ENCODE data around the gene CACNA1B.
"Not testable (repeated sequence)": the region's sequence is repeated elsewhere in the genome, so short reads cannot be mapped to it uniquely, and the experiment has no call there.

CACNA1B gene

DNA sequence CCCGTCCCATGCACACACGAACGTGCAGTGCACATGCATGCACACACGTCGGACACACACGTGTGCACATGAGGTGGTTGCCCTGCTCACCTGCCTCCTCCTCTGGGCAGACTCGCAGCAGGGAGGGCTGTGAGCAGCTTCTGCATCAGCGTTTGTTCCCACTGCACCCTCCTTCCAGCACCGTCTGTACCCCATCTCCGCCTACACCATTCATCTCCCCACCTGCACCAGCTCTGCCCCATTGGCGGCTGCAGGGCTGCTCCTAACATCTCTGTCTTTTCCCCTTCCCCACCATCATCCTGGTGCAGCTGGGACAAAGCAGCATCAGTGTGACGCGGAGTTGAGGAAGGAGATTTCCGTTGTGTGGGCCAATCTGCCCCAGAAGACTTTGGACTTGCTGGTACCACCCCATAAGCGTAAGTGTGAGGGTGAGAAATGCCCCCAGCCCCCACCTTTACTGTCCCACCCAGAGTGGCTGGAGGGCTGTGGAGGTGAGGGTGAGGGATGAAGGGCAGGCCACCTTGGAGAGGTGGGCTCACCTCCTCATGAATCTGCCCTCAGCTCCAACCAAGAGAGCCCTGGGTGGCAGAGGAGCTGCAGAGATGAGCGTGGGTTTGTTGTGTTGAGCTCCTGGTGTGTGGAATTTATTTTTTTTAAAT lies 234.6 kb downstream of the CACNA1B start:
- no peak for DNase-seq (ENCODE audit: low read depth in 2 of 3, low spot score in 2 of 3)

DNA sequence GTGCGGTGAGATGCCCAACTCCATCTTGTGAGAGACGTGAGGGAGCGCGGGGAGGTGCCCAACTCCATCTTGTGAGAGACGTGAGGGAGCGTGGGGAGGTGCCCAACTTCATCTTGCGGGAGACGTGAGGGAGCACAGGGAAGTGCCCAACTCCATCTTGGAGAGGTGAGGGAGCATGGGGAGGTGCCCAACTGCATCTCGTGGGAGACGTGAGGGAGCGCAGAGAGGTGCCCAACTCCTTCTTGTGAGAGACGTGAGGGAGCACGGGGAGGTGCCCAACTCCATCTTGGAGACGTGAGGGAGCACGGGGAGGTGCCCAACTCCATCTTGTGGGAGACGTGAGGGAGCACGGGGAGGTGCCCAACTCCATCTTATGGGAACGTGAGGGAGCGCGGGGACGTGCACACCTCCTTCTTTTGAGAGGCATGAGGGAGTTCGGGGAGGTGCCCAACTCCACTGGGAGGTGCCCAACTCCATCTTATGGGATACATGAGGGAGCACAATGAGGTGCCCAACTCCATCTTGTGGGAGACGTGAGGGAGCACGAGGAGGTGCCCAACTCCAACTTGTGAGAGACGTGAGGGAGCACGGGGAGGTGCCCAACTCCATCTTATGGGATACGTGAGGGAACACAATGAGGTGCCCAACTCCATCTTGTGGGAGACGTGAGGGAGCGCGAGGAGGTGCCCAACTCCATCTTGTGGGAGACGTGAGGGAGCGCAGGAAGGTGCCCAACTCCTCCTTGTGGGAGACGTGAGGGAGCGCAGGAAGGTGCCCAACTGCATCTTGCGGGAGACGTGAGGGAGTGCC lies 235.4 kb downstream of the CACNA1B start:
- no peak for DNase-seq (ENCODE audit: low read depth in 2 of 3, low spot score in 2 of 3)

DNA sequence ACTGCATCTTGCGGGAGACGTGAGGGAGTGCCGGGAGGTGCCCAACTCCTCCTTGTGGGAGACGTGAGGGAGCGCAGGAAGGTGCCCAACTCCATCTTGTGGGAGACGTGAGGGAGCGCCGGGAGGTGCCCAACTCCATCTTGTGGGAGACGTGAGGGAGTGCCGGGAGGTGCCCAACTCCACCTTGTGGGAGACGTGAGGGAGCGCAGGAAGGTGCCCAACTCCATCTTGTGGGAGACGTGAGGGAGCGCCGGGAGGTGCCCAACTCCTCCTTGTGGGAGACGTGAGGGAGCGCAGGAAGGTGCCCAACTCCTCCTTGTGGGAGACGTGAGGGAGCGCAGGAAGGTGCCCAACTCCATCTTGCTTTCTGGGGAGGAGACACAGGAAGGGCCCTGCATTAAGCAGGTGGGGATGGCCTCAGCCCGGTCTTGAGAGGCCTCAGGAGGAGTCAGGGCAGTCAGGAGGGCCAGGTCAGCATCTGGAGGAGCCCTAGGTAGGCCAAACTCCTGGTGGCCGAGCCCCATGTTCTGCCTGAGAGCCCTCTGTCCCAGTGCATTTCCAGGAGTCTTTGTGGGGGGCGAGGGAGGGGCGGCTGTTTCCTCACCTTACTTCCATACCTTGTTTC lies 236.2 kb downstream of the CACNA1B start:
- DNase-seq (ENCODE audit: low read depth in 2 of 3, low spot score in 2 of 3): not testable (repeated sequence)

DNA sequence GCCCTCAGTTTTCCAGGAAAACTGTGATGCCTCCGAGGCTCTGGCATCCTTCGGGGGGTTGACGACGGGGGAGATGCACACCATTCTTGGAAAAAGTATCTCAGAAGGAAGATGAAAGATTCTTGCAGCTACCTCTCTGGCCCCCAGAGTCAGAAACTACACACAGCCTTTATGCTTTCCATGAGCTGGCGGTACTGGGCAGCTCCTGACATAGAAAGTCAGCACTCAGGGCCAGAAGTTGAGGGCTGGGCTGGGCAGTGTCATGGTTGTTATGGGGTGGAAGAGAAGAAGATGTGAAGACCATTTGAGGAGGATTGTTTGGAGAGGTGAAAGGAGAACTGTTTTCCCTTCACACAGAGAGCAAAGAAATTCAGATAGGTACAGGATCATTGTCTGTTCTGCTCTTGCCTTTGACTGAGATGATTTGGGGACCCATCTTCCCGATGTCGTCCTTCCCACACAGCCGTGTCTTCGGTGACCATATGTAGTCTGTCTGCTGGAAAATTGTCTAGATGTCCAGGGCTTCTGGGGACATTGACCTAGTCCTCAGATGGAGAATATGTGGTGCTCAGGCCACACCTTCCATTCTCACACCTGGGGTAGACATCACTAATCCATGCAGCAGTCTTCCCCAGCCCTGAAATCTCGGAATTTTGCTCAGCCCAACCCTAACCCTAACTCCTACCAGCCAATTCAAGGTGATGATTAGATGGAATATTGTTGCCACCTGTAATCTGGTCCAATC lies 237.1 kb downstream of the CACNA1B start:
- no peak for DNase-seq (ENCODE audit: low read depth in 2 of 3, low spot score in 2 of 3)

DNA sequence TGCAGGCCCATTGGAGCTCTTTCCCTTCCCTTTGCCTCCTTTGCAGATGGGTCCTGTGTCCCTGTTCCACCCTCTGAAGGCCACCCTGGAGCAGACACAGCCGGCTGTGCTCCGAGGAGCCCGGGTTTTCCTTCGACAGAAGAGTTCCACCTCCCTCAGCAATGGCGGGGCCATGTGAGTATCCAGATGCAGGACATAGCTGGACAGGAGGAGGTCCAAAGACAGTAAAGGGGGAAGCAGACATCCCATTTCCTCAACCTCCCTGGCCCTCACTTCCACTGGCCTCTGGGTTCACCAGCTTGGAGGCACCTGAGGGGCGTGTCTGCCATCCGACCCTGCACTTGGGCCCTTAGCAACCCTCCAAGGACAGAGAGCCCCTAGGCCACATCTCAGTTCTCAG lies 237.9 kb downstream of the CACNA1B start:
- DNase-seq (ENCODE audit: low read depth in 2 of 3, low spot score in 2 of 3): no peak

DNA sequence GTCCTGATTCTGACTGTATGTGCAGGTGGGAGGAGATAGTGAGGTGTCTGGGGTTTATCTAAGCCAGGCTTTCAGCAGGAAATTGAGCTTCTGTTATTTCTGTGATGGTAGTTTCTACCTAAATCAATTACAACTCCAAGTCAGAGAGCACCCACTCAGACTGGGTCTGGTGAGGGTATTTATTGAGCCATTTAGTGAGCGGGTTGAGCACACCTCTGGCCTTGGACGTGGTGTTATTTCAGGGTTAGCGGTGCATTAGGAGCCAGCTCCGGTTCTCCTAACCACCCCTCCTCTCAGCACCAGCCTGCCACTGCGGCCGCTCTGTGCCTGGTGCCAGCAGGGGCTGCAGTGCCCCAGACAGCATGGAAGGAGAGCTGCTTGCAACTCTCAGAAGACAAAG lies 238.9 kb downstream of the CACNA1B start:
- no peak for DNase-seq (ENCODE audit: low read depth in 2 of 3, low spot score in 2 of 3)

DNA sequence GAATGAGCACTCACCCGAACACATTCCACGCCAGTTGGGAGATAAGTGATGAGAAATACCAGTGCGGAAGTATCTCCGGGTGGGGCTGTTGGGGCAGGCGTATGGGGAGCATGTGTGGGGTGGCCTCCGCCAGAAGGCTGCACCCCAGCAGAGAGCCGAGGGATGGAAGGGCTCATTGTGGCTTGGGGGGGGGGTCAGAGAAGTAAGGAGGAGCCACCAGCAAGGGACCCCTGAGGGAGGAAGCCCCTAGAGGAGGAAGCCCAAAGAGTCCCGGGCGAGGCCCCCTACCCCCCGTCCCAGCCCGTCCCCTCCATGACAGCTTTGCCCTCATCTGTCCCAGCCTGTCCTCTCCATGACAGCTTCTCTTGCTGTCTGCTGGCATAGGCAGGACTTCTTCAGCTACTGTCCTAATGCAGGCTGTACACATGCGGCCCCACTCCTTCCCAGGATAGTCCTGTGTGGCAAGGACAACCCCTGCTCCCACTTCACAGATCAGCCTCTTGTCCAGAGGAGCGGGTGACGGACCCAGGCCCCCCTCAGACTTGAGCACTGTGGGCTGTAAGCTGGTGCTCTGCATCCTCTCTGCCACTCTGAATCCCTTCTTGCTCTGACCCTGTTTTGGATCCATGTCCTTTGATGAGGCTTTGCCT lies 239.6 kb downstream of the CACNA1B start:
- DNase-seq (ENCODE audit: low read depth in 2 of 3, low spot score in 2 of 3): no peak

DNA sequence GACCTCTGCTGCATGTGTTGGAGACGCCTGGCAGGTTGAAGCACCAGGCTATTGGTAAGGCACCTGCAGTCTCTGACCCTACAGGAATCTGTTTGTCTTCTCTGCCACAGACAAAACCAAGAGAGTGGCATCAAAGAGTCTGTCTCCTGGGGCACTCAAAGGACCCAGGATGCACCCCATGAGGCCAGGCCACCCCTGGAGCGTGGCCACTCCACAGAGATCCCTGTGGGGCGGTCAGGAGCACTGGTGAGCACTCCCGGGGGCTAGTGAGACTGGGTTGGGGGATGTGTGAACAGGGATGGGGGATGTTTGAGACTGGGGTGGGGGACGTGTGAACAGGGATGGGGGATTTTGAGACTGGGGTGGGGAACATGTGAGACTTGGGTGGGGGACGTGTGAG lies 240.3 kb downstream of the CACNA1B start:
- no peak for DNase-seq (ENCODE audit: low read depth in 2 of 3, low spot score in 2 of 3)

DNA sequence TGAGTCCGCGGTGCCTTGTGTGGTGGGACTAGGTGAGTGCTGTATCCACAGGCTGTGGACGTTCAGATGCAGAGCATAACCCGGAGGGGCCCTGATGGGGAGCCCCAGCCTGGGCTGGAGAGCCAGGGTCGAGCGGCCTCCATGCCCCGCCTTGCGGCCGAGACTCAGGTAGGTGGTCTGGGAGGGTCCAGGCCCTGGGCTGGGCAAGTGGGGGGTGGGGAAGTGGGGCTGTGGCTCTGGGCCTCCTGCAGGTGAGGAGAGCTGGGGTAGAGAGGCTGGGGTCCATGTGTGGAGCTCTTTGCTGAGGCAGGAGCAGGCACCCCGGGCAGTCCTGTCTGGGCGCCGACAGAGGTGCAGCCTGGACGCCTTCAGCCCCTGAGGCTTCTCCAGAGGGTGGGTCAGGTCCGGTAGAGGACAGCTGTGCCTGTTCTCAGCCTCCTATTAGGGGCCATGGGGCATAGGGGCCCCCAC lies 241.1 kb downstream of the CACNA1B start:
- DNase-seq (ENCODE audit: low read depth in 2 of 3, low spot score in 2 of 3): no peak

DNA sequence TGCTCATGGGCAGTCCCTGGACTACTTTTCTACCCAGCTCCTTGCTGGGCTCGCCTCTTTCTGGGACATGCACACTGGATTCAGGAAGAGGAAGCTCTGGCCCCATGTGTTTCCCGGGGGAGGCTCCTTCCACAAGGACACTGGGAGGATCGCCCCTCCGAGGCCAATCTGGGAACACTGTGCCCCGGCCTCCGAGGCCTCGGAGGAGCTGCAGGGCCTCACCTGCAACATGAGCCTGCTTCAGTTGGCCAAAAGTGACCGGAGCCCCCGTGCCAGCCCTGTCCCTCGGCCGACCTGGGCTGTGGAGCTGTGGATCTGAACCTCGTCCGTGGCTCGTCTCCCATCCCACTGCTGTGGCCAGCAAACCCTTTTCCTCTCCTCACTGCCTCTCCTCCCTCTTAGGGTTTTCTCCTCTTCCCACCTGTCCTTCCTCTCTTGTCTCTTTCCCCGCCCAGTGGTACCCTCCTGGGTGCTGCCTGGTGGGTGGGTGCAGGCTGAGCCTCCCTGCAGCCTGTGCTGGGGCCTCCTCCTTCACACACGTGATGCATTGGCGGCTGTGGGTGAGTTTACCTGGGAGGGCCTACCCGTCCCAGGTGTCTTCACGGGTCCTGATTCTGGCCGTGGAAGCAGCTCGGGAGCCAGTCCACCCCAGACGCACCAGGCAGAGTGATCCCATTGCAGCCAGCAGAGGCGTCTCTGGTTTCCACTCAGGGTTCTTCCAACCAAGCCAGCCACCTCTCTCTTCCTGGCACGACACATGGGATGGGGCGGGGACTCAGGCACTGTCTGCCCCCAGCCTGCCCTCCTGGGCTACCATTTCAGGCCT lies 241.8 kb downstream of the CACNA1B start:
- DNase-seq (ENCODE audit: low read depth in 2 of 3, low spot score in 2 of 3): no peak

DNA sequence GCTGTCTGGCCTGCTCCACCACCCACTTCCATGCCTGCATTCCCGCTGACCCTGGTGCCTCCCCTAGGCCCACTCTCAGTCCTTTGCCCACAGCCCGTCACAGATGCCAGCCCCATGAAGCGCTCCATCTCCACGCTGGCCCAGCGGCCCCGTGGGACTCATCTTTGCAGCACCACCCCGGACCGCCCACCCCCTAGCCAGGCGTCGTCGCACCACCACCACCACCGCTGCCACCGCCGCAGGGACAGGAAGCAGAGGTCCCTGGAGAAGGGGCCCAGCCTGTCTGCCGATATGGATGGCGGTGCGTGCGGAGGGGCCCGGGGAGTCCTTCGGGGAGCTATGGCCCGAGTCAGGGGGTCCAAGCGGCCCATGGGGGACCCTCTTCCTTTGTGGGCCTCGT lies 242.5 kb downstream of the CACNA1B start:
- no peak for DNase-seq (ENCODE audit: low read depth in 2 of 3, low spot score in 2 of 3)

DNA sequence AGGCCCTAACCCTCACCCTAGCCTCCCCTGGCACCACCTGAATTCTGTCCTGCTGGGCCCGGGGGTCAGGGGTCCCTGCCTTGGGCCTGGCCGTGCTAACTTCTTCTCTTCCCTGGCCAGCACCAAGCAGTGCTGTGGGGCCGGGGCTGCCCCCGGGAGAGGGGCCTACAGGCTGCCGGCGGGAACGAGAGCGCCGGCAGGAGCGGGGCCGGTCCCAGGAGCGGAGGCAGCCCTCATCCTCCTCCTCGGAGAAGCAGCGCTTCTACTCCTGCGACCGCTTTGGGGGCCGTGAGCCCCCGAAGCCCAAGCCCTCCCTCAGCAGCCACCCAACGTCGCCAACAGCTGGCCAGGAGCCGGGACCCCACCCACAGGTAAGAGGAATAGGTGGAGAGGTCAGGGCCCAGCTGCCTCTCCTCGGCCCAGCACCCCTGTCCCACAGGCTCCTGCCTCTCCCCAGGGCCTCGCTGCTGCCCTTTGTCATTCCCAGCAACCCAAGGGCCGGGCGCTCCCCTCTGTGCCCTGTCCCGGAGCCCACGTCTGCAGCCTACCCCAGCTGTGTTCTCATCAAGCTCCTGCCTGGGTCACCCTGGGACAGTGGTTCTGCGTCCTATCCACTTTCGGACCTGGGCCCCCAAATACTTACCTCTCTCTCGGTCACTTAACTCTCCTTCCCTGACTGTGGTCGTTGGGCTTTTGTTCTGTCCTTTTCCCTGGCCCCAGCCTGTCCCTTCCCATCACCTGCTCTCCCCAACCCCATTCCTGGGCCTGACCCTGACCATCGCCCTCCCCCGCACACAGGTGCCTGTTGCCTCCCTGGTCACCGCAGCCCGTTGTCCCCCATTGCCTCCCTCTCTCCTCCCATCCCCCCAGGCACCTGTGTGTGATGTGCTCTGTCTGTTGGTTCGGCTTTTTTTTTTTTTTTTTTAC lies 243.2 kb downstream of the CACNA1B start:
- no peak for DNase-seq (ENCODE audit: low read depth in 2 of 3, low spot score in 2 of 3)

DNA sequence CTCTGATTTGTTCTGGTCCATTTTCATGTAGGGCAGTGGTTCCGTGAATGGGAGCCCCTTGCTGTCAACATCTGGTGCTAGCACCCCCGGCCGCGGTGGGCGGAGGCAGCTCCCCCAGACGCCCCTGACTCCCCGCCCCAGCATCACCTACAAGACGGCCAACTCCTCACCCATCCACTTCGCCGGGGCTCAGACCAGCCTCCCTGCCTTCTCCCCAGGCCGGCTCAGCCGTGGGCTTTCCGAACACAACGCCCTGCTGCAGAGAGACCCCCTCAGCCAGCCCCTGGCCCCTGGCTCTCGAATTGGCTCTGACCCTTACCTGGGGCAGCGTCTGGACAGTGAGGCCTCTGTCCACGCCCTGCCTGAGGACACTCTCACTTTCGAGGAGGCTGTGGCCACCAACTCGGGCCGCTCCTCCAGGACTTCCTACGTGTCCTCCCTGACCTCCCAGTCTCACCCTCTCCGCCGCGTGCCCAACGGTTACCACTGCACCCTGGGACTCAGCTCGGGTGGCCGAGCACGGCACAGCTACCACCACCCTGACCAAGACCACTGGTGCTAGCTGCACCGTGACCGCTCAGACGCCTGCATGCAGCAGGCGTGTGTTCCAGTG lies 244.0 kb downstream of the CACNA1B start:
- DNase-seq (ENCODE audit: low read depth in 2 of 3, low spot score in 2 of 3): no peak

DNA sequence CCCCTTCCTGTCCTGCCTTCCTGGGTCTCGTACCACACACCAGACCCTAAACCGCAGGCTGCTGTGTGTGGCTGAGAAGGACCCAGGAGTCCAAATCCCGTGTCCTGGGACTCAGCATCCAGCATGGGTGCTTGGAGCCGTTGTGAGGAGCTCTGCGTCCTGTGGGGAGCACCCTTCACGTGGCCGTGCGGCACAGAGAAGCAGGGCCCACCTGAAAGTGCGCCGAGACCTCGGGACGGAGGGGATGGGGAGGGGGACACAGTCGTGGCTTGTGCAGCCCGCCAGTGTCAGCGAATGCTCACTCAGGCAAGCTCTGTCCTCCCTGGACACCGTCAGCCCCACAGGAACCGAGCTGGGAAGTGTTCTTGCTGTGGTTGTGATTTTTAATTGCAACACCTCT lies 244.6 kb downstream of the CACNA1B start:
- no peak for DNase-seq (ENCODE audit: low read depth in 2 of 3, low spot score in 2 of 3)

DNA sequence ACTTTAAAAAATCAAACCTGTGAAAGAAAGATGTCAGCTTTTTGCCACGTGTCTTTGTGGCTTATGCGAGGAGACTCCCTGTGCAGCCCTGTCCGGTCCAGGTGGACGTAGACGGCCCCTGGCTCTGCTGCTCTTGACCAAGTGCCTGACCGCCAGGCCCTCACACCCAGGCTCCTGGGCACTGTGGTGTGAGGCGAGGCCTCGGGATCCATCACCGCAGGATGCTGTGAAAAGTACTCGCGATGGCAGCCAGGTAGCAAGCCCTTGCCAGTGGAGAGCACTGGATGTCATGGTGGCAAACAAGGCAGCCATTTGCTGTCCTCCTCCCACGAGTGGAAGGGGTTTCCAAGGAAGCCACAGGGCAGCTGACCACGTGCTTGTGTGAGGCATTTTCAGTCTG lies 245.1 kb downstream of the CACNA1B start:
- DNase-seq (ENCODE audit: low read depth in 2 of 3, low spot score in 2 of 3): no peak

DNA sequence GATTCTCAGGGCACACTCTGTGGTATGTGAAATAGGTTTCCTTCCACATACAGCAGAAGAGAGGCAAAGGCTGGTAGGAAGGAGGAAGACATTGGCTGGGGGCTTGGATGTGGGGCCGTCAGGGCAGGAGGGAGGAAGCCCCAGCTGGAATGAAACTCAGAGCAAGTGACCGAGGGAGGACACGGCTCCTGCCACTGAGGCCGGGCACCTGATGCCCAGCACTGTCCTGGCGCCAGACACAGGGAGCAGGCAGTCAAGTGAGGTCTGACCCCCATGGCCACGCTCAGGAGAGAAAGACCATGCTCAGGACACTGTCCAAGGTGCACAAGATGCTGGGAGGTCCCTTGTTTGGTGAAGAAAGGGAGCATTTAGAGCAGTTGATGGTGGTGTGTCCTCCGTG lies 245.5 kb downstream of the CACNA1B start:
- DNase-seq (ENCODE audit: low read depth in 2 of 3, low spot score in 2 of 3): no peak

DNA sequence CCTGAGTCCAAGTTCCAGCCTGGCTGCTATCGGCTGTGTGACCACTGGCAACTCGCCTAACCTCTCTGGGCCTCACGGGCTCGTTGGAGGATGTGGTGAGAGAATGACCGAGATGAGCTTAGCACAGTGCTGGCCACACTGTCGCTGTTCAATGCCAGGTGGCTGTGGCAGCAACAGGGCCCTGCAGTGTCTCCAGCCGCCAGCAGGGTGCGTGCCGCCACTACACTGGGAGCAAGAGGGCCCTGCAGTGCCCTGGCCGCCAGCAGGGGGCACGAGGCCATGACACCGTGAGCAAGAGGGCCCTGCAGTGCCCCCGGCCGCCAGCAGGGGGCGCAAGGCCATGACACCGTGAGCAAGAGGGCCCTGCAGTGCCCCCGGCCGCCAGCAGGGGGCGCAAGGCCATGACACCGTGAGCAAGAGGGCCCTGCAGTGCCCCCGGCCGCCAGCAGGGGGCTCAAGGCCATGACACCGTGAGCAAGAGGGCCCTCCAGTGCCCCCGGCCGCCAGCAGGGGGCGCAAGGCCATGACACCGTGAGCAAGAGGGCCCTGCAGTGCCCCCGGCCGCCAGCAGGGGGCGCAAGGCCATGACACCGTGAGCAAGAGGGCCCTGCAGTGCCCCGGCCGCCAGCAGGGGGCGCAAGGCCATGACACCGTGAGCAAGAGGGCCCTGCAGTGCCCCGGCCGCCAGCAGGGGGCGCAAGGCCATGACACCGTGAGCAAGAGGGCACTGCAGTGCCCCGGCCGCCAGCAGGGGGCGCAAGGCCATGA lies 248.7 kb downstream of the CACNA1B start:
- DNase-seq (ENCODE audit: low read depth in 2 of 3, low spot score in 2 of 3): peak in 1 of 3 experiments; percentile 42

Data from activated CD8-positive, alpha-beta memory T cell treated with anti-CD3 and anti-CD28 coated beads for 48 hours (primary cell).